ENCODE data around the gene ST7L. TPM values are rescaled to one million over a fixed set of nuclear protein-coding genes. Genes with fewer than 3 reads are reported as not detected.

ST7L gene
- total and polyA plus RNA-seq, 12 donors = 9.2 to 22.2 (median 13.9) TPM

GRCh38 chr1:112530832-112531231, 88.1 kb downstream of the ST7L start:
- ATAC-seq (peak in 3 of 8 donors; percentile 53 to 68 (median 59)), DNase-seq (no peak)
- Histone ChIP-seq H3K27me3 (no peaks in the 10 kb centered on the region), H3K4me1 (peaks cover 0 to 31% (median 8%) of the 10 kb centered on the region in 9 donors), H3K36me3 (peaks cover 0 to 72% (median 0%) of the 10 kb centered on the region in 9 donors), H3K9me3 (no peaks in the 10 kb centered on the region), H3K27ac (peak overlapping the region in 4 of 10 donors; percentile 23 to 49 (median 42)), H3K4me3 (no peak overlapping the region)
- TF ChIP-seq, protein P1, sequence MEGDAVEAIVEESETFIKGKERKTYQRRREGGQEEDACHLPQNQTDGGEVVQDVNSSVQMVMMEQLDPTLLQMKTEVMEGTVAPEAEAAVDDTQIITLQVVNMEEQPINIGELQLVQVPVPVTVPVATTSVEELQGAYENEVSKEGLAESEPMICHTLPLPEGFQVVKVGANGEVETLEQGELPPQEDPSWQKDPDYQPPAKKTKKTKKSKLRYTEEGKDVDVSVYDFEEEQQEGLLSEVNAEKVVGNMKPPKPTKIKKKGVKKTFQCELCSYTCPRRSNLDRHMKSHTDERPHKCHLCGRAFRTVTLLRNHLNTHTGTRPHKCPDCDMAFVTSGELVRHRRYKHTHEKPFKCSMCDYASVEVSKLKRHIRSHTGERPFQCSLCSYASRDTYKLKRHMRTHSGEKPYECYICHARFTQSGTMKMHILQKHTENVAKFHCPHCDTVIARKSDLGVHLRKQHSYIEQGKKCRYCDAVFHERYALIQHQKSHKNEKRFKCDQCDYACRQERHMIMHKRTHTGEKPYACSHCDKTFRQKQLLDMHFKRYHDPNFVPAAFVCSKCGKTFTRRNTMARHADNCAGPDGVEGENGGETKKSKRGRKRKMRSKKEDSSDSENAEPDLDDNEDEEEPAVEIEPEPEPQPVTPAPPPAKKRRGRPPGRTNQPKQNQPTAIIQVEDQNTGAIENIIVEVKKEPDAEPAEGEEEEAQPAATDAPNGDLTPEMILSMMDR (IDR thresholded peaks at IDR 0.05) = no peak
- intact Hi-C loops (cut with DNase I) = no loop called here

DNA sequence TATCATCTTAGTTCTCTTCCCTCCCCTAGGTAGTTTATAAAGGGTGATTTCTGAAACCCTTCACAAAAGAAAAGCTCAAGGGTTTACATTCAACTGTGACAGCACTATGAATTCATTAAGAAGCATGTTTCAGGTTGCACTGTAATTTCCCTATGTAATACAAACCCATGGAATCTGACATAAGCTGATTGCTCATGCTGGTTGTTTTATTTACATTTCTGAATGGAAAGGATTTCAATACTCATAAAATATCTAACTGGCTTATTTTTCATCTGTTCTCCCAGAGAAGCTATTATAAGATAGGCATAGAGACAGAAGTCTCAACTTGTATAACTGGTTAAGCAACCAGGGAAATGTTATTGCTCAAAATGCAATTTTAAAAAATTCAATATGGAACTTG, 89.6 kb downstream of the ST7L start:
- H3K9me3 ChIP-seq = no peaks in the 10 kb centered on the region
- TF ChIP-seq, protein P1 (IDR thresholded peaks at IDR 0.05) = no peak
- intact Hi-C loops (cut with DNase I) = no loop called here
- H3K4me1 ChIP-seq = peaks cover 0 to 46% (median 13%) of the 10 kb centered on the region in 9 donors
- H3K27me3 ChIP-seq = no peaks in the 10 kb centered on the region
- H3K36me3 ChIP-seq = peaks cover 0 to 75% (median 0%) of the 10 kb centered on the region in 9 donors
- ATAC-seq (no peak), DNase-seq (no peak)
- no peak overlapping the region for H3K27ac ChIP-seq
- no peak overlapping the region for H3K4me3 ChIP-seq

DNA sequence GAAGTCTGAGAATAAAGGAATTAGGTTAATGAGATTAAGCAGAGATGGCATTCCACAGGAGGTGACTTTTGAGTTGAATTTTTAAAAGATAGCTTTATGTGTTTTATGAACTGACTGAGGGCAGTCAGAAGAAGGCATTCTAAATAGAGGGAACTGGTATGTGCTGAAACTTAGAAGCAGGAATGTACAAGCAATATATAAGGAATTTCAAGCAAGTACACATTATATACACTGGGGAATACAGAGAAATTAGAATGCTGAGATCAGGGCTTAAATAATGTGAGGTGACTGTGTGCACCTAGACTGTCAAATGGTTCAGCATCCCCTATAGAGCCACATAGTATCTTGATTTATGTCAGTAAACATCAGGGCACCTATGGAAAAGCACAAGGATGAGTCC, 90.9 kb downstream of the ST7L start:
- peaks cover 0 to 58% (median 14%) of the 10 kb centered on the region in 9 donors for H3K4me1 ChIP-seq

GRCh38 chr1:112527266-112528010, 91.5 kb downstream of the ST7L start:
- Histone ChIP-seq H3K36me3 (peaks cover 0 to 70% (median 0%) of the 10 kb centered on the region in 9 donors), H3K27ac (no peak overlapping the region), H3K4me1 (peaks cover 0 to 57% (median 14%) of the 10 kb centered on the region in 9 donors), H3K4me3 (no peak overlapping the region), H3K27me3 (no peaks in the 10 kb centered on the region), H3K9me3 (no peaks in the 10 kb centered on the region)
- ATAC-seq (no peak), DNase-seq (no peak)
- intact Hi-C loops (cut with DNase I) = no loop called here
- TF ChIP-seq, protein P1 (IDR thresholded peaks at IDR 0.05) = no peak
- 63 to 65% methylated on average over 4 of the region's 4 CpGs for WGBS, 2 donors

More for the DNA sequence above, 90.9 kb downstream of the ST7L start:
- H3K27ac ChIP-seq = no peak overlapping the region
- DNase-seq (no peak), ATAC-seq (no peak)
- intact Hi-C loops (cut with DNase I) = no loop called here
- H3K36me3 ChIP-seq = peaks cover 0 to 65% (median 0%) of the 10 kb centered on the region in 9 donors
- TF ChIP-seq, protein P1 (IDR thresholded peaks at IDR 0.05) = no peak
- H3K27me3 ChIP-seq = no peaks in the 10 kb centered on the region
- no peak overlapping the region for H3K4me3 ChIP-seq
- H3K9me3 ChIP-seq = no peaks in the 10 kb centered on the region

All from heart right ventricle (tissue), 16 donors.